Activated naive CD8-positive, alpha-beta T cell treated with anti-CD3 and anti-CD28 coated beads, Interleukin-2, amount 10 ng/mL, durations not matched to agents 7 days and 5 days (primary cell): ENCODE measurements around the gene PHAF1. TPM values are rescaled to one million over a fixed set of nuclear protein-coding genes. Genes with fewer than 3 reads are reported as not detected.

Experiments used
- ATAC-seq: fragments of 150-1000 bp; cut with Tn5 transposase; one replicate; pipeline ENCODE4 v1.10.0; 2021; ENCODE audit warnings: low read depth, moderate library complexity
- POLR2A ChIA-PET: fragments of 350-600 bp; sonication (Branson Sonifier 250); formaldehyde crosslinking; loops from one replicate; lab custom pipeline; 2021; ENCODE audit warnings: antibody characterized with exemption; lab: Charles Lee
- DNase-seq: peaks from one replicate; pipeline ENCODE4 v3.0.0; 2021
- H3K27ac Mint-ChIP-seq: one replicate; pipeline ENCODE4 v1.8.0; 2022; ENCODE audit warnings: mild to moderate bottlenecking, mixed read lengths
- H3K27me3 Mint-ChIP-seq: one replicate; pipeline ENCODE4 v1.8.0; 2022; ENCODE audit warnings: mild to moderate bottlenecking, moderate library complexity, mixed read lengths
- H3K36me3 Mint-ChIP-seq: one replicate; pipeline ENCODE4 v1.8.0; 2021; ENCODE audit warnings: mild to moderate bottlenecking, mixed read lengths
- H3K4me1 Mint-ChIP-seq: one replicate; pipeline ENCODE4 v1.8.0; 2021; ENCODE audit warnings: mixed read lengths
- H3K4me3 Mint-ChIP-seq: one replicate; pipeline ENCODE4 v1.8.0; 2022; ENCODE audit warnings: mild to moderate bottlenecking, moderate library complexity, mixed read lengths
- H3K9me3 Mint-ChIP-seq: one replicate; pipeline ENCODE4 v1.8.0; 2021; ENCODE audit warnings: mixed read lengths
- total RNA-seq, 2 experiments: library from RNA; stranded (reverse); gene quantifications; one replicate each; pipeline ENCODE4 v1.2.3, GENCODE V29; 2021

The PHAF1 gene
- total RNA-seq, 2 experiments from 2014 or later: 16.6 to 17.3 TPM

- H3K27ac Mint-ChIP-seq: peak overlapping the region; percentile 72
- H3K9me3 Mint-ChIP-seq: no peaks in the 10 kb centered on the region
- peak overlapping the region; percentile 90 for H3K4me3 Mint-ChIP-seq
- DNase-seq: peak; percentile 78
- peaks cover 24% of the 10 kb centered on the region for H3K36me3 Mint-ChIP-seq
- POLR2A ChIA-PET: interaction anchor here (0.6 to 3.7 kb wide), 7 partner anchors 8 to 161 kb away, joined by 3 to 28 read pairs (median 4); partner anchors contain the start of genes FBXL8, HSF4 and TRADD
- peaks cover 39% of the 10 kb centered on the region for H3K4me1 Mint-ChIP-seq
- peaks cover 45% of the 10 kb centered on the region for H3K27me3 Mint-ChIP-seq
- peak; percentile 70 for ATAC-seq
Measured at GRCh38 chr16:67173808-67174705, 64.3 kb downstream of the PHAF1 start.

- Mint-ChIP-seq H3K9me3 (no peaks in the 10 kb centered on the region), H3K4me1 (peaks cover 37% of the 10 kb centered on the region), H3K27me3 (peaks cover 42% of the 10 kb centered on the region), H3K4me3 (peak overlapping the region; percentile 90), H3K27ac (no peak overlapping the region), H3K36me3 (peaks cover 24% of the 10 kb centered on the region)
- DNase-seq (no peak), ATAC-seq (no peak)
- POLR2A ChIA-PET: interaction anchor here (0.6 to 3.7 kb wide), 7 partner anchors 9 to 294 kb away, joined by 3 to 28 read pairs (median 4); partner anchors contain the start of genes FBXL8, HSF4, PDP2 and TRADD
Measured at GRCh38 chr16:67174706-67175231, 65.0 kb downstream of the PHAF1 start.

- DNase-seq (no peak), ATAC-seq (no peak)
- Mint-ChIP-seq H3K4me3 (no peak overlapping the region), H3K27me3 (peaks cover 28% of the 10 kb centered on the region), H3K36me3 (peaks cover 19% of the 10 kb centered on the region), H3K9me3 (no peaks in the 10 kb centered on the region), H3K4me1 (peaks cover 25% of the 10 kb centered on the region), H3K27ac (no peak overlapping the region)
- POLR2A ChIA-PET: interaction anchor here (1.2 to 2.7 kb wide), 5 partner anchors 8 to 163 kb away, joined by 3 to 15 read pairs (median 6); partner anchors contain the start of gene HSF4
Measured at GRCh38 chr16:67176662-67177061, 66.9 kb downstream of the PHAF1 start.

GRCh38 chr16:67177743-67178699 is 68.3 kb downstream of the PHAF1 start:
- ATAC-seq: peak; percentile 57
- peaks cover 15% of the 10 kb centered on the region for H3K36me3 Mint-ChIP-seq
- POLR2A ChIA-PET: interaction anchor here (0.7 to 1.8 kb wide), 4 partner anchors 12 to 165 kb away, joined by 3 to 6 read pairs (median 4); partner anchors contain the start of gene HSF4
- H3K4me1 Mint-ChIP-seq: peaks cover 21% of the 10 kb centered on the region
- H3K9me3 Mint-ChIP-seq: no peaks in the 10 kb centered on the region
- H3K27ac Mint-ChIP-seq: peak overlapping the region; percentile 30
- H3K27me3 Mint-ChIP-seq: peaks cover 16% of the 10 kb centered on the region
- peak; percentile 70 for DNase-seq
- H3K4me3 Mint-ChIP-seq: peak overlapping the region; percentile 73

GRCh38 chr16:67179421-67180080 is 69.8 kb downstream of the PHAF1 start:
- DNase-seq (no peak), ATAC-seq (no peak)
- Mint-ChIP-seq H3K27ac (no peak overlapping the region), H3K4me1 (peaks cover 13% of the 10 kb centered on the region), H3K4me3 (peak overlapping the region; percentile 28), H3K27me3 (peaks cover 8% of the 10 kb centered on the region), H3K36me3 (peaks cover 14% of the 10 kb centered on the region), H3K9me3 (no peaks in the 10 kb centered on the region)
- POLR2A ChIA-PET: no interaction called here

- no peak for ATAC-seq
- POLR2A ChIA-PET: no interaction called here
- no peak overlapping the region for H3K4me3 Mint-ChIP-seq
Measured at GRCh38 chr16:67180166-67180565, 70.4 kb downstream of the PHAF1 start.

GRCh38 chr16:67181346-67181745 is 71.6 kb downstream of the PHAF1 start:
- Mint-ChIP-seq H3K4me1 (peaks cover 18% of the 10 kb centered on the region), H3K9me3 (no peaks in the 10 kb centered on the region), H3K27ac (no peak overlapping the region), H3K36me3 (peaks cover 12% of the 10 kb centered on the region), H3K4me3 (no peak overlapping the region), H3K27me3 (peaks cover 16% of the 10 kb centered on the region)
- ATAC-seq (no peak), DNase-seq (no peak)
- POLR2A ChIA-PET: interaction anchor here (1.2 to 1.3 kb wide), 2 partner anchors 21 to 33 kb away, joined by 3 to 5 read pairs; no protein-coding TSS in a partner anchor

More at GRCh38 chr16:67180166-67180565, 70.4 kb downstream of the PHAF1 start:
- Mint-ChIP-seq H3K36me3 (peaks cover 14% of the 10 kb centered on the region), H3K9me3 (no peaks in the 10 kb centered on the region), H3K27ac (no peak overlapping the region), H3K4me1 (peaks cover 14% of the 10 kb centered on the region), H3K27me3 (peaks cover 10% of the 10 kb centered on the region)
- no peak for DNase-seq

GRCh38 chr16:67182288-67182687 is 72.5 kb downstream of the PHAF1 start:
- peaks cover 8% of the 10 kb centered on the region for H3K36me3 Mint-ChIP-seq
- peaks cover 18% of the 10 kb centered on the region for H3K4me1 Mint-ChIP-seq
- POLR2A ChIA-PET: interaction anchor here (0.9 to 3.4 kb wide), 3 partner anchors 22 to 41 kb away, joined by 4 to 14 read pairs (median 5); partner anchors contain the start of genes FBXL8 and TRADD
- ATAC-seq (no peak), DNase-seq (no peak)
- no peaks in the 10 kb centered on the region for H3K9me3 Mint-ChIP-seq
- H3K27me3 Mint-ChIP-seq: peaks cover 19% of the 10 kb centered on the region
- no peak overlapping the region for H3K4me3 Mint-ChIP-seq
- H3K27ac Mint-ChIP-seq: no peak overlapping the region

GRCh38 chr16:67183284-67183626 is 73.5 kb downstream of the PHAF1 start:
- ATAC-seq (no peak), DNase-seq (no peak)
- no peak overlapping the region for H3K27ac Mint-ChIP-seq
- H3K4me3 Mint-ChIP-seq: no peak overlapping the region
- H3K4me1 Mint-ChIP-seq: peaks cover 13% of the 10 kb centered on the region
- peaks cover 14% of the 10 kb centered on the region for H3K27me3 Mint-ChIP-seq
- no peaks in the 10 kb centered on the region for H3K9me3 Mint-ChIP-seq
- POLR2A ChIA-PET: interaction anchor here (1.0 to 3.4 kb wide), 3 partner anchors 10 to 61 kb away, joined by 3 to 14 read pairs (median 3); partner anchors contain the start of genes FBXL8 and TRADD
- H3K36me3 Mint-ChIP-seq: peaks cover 4% of the 10 kb centered on the region

GRCh38 chr16:67183627-67184452 is 74.1 kb downstream of the PHAF1 start, which contains the start of gene MATCAP1:
MATCAP1 (minus strand) TSS chr16:67183963; CDS start chr16:67180610, 3,353 bp downstream.
- Mint-ChIP-seq H3K9me3 (no peaks in the 10 kb centered on the region), H3K36me3 (peaks cover 1% of the 10 kb centered on the region), H3K27ac (no peak within 1 kb of the TSS), H3K27me3 (peaks cover 14% of the 10 kb centered on the region), H3K4me1 (peaks cover 10% of the 10 kb centered on the region), H3K4me3 (peak within 1 kb of the TSS; percentile 86)
- DNase-seq: peak; percentile 97
- peak; percentile 93 for ATAC-seq
- POLR2A ChIA-PET: interaction anchor here (1.0 to 3.4 kb wide), 7 partner anchors 8 to 170 kb away, joined by 3 to 14 read pairs (median 4); partner anchors contain the start of genes FBXL8 and TRADD

GRCh38 chr16:67184453-67184994 is 74.8 kb downstream of the PHAF1 start:
- DNase-seq (no peak), ATAC-seq (peak; percentile 2)
- Mint-ChIP-seq H3K4me3 (peak overlapping the region; percentile 86), H3K4me1 (peaks cover 8% of the 10 kb centered on the region), H3K27ac (no peak overlapping the region), H3K27me3 (peaks cover 14% of the 10 kb centered on the region), H3K9me3 (no peaks in the 10 kb centered on the region), H3K36me3 (no peaks in the 10 kb centered on the region)
- POLR2A ChIA-PET: interaction anchor here (1.2 to 3.4 kb wide), 8 partner anchors 8 to 201 kb away, joined by 3 to 14 read pairs (median 4); partner anchors contain the start of genes FBXL8 and TRADD
